Astrocyte (in vitro differentiated cells and primary cell): ENCODE measurements around the gene ACOT13.

Source experiments
- CTCF ChIP-seq: IDR thresholded peaks from 2 replicates; pipeline ENCODE4 v1.5.1; 2011; ENCODE audit warnings: low read depth, mild to moderate bottlenecking, inconsistent platforms, low read length, moderate library complexity; ENCODE audit not compliant: insufficient read depth
- EZH2 ChIP-seq: IDR thresholded peaks from 2 replicates; pipeline ENCODE4 v1.6.1; 2012; ENCODE audit warnings: mild to moderate bottlenecking, low read length, inconsistent platforms; ENCODE audit not compliant: insufficient read depth

- TF ChIP-seq EZH2 (no peak), CTCF (no peak)
These were observed 53.3 kb downstream of the ACOT13 start for GRCh38 chr6:24720131-24720603.
